Neural cell (in vitro differentiated cells): ENCODE results near the gene STEAP1B.

Experiments
- EP300 ChIP-seq: fragments of 450-650 bp; conservative IDR thresholded peaks from 2 replicates; pipeline ENCODE4 v1.6.1; 2014; ENCODE audit warnings: antibody characterized with exemption, mild to moderate bottlenecking, moderate library complexity; ENCODE audit not compliant: poor library complexity, severe bottlenecking
- EZH2 ChIP-seq: fragments of 200-600, 300-800 bp; shearing (Covaris generic), sonication (generic); IDR thresholded peaks from 2 replicates; pipeline ENCODE4 v1.6.1; 2014; ENCODE audit warnings: antibody characterized with exemption, low read length, borderline replicate concordance, mild to moderate bottlenecking; ENCODE audit not compliant: insufficient read depth, poor library complexity, severe bottlenecking
- RAD21 ChIP-seq: fragments of 450-650 bp; conservative IDR thresholded peaks from 2 replicates; pipeline ENCODE4 v1.6.1; 2014; ENCODE audit warnings: antibody characterized with exemption, mild to moderate bottlenecking, moderate library complexity
- REST ChIP-seq: IDR thresholded peaks from 2 replicates; pipeline ENCODE4 v1.6.1; 2012; ENCODE audit warnings: borderline replicate concordance
- SMC3 ChIP-seq: fragments of 450-650 bp; conservative IDR thresholded peaks from 2 replicates; pipeline ENCODE4 v1.6.1; 2014; ENCODE audit warnings: antibody characterized with exemption, mild to moderate bottlenecking, moderate library complexity; ENCODE audit not compliant: poor library complexity
- TF ChIP-seq, protein P1 (sequence below): fragments of 450-650 bp; IDR thresholded peaks from 2 replicates; pipeline ENCODE4 v1.5.1; 2014; ENCODE audit warnings: antibody characterized with exemption, mild to moderate bottlenecking, moderate library complexity; ENCODE audit not compliant: poor library complexity, severe bottlenecking

GRCh38 chr7:22438994-22439393 is 61.0 kb downstream of the STEAP1B start:
- TF ChIP-seq EP300 (no peak), REST (no peak), EZH2 (no peak), RAD21 (no peak), SMC3 (no peak)
- TF ChIP-seq, protein P1, sequence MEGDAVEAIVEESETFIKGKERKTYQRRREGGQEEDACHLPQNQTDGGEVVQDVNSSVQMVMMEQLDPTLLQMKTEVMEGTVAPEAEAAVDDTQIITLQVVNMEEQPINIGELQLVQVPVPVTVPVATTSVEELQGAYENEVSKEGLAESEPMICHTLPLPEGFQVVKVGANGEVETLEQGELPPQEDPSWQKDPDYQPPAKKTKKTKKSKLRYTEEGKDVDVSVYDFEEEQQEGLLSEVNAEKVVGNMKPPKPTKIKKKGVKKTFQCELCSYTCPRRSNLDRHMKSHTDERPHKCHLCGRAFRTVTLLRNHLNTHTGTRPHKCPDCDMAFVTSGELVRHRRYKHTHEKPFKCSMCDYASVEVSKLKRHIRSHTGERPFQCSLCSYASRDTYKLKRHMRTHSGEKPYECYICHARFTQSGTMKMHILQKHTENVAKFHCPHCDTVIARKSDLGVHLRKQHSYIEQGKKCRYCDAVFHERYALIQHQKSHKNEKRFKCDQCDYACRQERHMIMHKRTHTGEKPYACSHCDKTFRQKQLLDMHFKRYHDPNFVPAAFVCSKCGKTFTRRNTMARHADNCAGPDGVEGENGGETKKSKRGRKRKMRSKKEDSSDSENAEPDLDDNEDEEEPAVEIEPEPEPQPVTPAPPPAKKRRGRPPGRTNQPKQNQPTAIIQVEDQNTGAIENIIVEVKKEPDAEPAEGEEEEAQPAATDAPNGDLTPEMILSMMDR, result no peak
